GM18870 (cell line): Measurements from ENCODE around the gene SLC9B2.

Source experiments
- ATAC-seq: cut with Tn5 transposase; IDR thresholded peaks from one replicate; pipeline ENCODE4 v1.9.1; 2021; ENCODE audit warnings: moderate library complexity; ENCODE audit not compliant: unreplicated experiment

SLC9B2 gene

GRCh38 chr4:103076747-103077347 is at the start of gene SLC9B2:
Gene SLC9B2, minus strand, starts transcription at chr4:103076761. Its CDS starts 9,211 bp downstream, at chr4:103067550.
- peak; percentile 33 for ATAC-seq

DNA sequence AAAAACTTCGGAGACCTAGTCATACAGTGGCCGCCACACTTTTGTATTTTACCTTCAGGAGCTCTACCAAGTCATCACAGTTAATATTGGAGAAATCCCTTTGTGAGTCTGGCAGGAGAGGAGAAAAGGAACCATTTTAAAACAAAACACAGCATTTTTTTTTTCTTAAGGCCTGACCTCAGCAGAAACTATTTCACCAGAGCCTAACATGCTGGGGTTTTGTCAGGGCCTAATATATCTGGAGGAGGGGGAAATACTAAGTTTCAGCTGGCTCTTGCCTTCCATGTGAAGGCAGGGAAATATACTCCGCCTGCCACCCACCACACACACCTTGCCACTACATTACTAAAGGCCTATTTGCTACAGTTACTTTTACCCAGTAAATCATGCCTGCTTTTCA is 49.6 kb upstream of the SLC9B2 start:
- no peak for ATAC-seq

DNA sequence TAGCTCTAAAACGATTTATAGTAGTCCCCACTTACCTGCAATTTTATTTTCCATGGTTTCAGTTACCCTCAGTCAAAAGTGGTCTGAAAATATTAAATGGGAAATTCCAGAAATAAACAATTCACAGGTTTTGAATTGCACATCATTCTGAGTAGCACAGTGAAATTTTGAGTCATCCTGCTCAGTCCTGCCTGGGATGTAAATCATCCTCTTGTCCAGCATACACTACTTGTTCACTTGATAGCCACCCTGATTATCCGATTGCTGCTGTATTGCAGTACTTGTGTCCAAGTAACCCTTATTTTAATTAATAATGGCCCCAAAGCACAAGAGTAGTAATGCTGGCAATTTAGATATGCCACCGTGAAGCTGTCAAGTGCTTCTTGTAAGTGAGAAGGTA is 46.6 kb upstream of the SLC9B2 start:
- ATAC-seq: no peak

- ATAC-seq: no peak
These were observed 41.6 kb upstream of the SLC9B2 start for GRCh38 chr4:103118166-103118565.

- no peak for ATAC-seq
These were observed 35.0 kb upstream of the SLC9B2 start for GRCh38 chr4:103111598-103111997.

DNA sequence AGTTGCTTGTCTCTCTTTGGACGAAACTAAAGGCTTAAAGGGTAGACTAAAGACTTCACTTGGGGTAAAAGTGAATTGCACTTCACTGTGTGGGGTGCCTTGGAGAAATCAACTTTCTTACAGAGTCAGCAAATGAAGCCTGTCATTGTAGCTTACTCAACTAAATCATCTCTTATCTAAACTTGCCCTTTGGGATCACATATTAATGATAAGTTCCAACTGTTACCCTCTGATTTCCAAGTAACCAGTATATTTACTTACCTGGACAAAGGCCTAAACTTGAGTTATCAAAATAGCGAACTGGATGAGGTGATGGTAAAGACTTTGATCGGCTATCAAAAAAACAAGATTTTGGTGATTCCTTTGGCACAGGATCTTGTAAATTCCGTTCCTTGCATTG is 32.0 kb upstream of the SLC9B2 start:
- no peak for ATAC-seq

- ATAC-seq: no peak
These were observed 29.2 kb upstream of the SLC9B2 start for GRCh38 chr4:103105558-103106356.

DNA sequence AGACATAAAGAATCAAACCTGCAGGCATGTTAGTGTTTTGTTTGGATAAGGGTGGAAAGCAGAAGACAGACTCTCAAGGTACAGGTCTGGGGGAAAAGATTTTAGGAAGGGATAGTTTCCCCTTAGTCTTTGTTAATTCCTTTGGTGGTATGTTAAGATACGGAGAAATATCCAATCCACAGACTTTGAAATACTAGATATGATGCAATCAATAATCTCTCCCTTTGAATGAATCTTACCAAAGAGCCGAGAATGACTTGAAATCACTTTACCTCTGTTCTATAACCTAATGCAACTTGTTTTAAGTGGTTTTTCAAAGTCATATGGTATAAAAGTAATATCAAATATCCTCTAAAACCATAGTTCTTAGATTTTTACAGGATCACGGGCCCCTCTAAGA is 28.3 kb upstream of the SLC9B2 start:
- ATAC-seq: no peak

DNA sequence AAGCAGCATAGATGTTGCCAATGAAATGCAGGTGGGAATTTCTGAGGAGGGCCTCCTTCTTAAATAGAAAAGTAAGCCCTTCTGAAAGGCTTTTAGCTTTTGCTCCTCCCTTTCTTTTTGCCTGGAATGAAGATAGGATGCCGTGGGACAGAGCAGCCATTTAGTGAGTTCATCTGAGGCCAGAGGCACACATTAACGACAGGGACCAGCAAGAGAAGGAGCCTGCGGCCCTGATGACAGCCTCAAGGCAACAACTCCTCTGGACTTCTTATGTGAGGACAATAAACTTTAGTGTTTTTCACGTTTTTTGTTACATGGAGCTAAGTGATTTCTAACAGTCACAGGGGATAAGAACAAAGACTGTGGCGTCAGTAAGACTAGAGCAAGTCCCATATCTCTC is 24.1 kb upstream of the SLC9B2 start:
- no peak for ATAC-seq

DNA sequence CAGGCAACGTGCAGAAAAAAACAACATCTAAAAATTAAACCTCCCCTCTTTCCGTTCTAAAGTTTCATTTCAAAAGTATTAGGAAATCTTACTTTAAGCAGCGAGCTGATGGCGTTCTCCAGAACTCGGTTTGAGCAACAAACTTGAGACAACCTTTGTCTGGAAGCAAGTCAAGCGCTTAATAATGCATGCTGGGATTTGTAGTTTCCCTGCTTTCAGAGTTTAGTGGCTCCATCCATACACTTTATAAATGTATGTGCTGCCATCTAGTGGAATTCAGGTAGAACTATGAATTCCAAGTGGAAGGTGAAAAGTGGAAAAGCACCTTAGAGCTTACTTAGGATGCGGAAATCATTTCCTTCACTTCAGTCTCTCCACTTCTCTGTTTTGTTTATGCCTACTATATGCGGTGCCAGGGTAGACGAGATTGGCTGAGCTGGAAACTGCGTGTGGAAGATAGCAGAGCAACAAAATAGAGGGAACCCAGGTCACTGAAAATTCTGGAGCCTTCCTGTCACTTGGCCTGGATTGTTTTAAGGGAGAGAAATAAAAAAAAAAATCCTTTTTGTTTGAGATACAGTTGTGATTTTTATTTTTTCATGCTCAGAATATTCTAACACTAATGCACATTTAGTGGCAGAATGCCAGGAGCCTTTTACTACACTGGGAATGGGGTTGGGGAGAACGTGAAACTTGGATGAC is 23.3 kb upstream of the SLC9B2 start, which contains the start of gene BDH2:
TSS of gene BDH2 (minus strand) at position 144 of the 702 bp plus-strand sequence. CDS start 3,580 bp downstream, outside the sequence.
- peak; percentile 99 for ATAC-seq

DNA sequence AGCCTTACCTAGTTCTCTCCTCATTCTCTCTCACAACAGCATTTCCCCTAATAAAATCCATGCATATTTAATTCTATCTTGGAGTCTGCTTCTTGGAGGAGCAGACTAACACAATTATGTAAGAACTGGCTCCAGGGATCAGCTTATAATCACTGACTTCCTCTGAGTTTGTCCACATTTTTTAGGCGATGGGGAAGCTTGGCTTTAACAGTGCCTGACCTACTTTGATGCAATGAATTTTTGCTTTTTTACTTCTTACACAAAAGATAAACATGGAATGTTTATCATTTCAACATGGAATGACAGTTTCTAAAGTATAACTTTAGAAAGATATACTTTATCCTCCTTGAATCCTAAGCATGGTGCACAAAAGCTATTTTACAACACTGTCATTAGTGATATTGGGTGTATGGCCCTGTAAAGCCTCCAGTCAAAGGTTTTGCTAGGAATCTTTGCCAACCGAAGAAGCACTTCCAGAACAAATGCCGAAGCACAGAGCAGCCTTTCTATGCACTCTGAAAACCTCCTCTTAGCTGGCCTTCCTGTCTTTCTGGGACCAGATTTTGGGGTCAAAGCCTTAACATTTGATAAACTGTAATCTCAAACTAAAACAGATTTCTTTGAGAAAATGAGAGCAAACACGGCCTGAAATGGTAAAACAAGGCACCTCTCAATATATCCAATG is 22.3 kb upstream of the SLC9B2 start:
- ATAC-seq: no peak

- no peak for ATAC-seq
These were observed 21.8 kb upstream of the SLC9B2 start for GRCh38 chr4:103098341-103098740.

GRCh38 chr4:103097112-103097511 is 20.6 kb upstream of the SLC9B2 start:
- no peak for ATAC-seq

DNA sequence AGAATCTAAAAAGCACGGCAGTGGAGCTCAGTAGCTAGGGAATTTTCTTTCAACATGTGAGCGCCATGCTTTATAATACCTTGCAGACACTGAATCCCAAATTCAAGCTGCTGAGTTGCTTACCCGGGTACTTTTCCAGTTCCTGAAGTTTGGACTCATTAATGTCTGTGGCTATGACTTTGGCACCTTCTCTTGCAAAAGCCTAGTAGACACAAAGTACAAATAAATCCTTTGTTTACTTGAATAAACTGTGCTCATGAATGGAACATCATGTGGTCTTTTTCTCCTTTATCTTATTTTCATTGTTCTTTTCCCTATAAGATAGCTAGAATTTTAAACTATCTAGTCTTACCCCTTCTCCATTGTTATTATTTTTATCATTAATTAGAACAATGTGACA is 18.5 kb upstream of the SLC9B2 start:
- no peak for ATAC-seq

DNA sequence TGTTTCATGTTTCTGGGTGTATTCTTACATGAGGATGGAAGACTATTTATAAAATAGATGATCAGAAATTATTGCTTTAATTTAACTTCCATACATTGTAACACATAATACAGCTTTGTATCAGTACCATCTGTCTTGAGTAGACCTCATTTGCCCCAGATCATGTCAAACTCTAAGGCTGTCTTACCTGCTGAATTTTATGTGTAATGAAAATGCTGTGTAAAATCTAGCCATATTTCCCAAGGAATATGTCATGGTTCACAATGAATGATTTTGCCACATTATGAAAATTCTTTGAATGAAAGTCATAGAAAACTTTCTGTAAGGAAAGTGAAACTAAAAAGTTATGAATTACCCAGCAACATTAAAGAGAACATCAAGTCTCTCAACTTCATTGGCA is 15.7 kb upstream of the SLC9B2 start:
- ATAC-seq: no peak

GRCh38 chr4:103091601-103092223 is 15.2 kb upstream of the SLC9B2 start:
- ATAC-seq: peak; percentile 83

DNA sequence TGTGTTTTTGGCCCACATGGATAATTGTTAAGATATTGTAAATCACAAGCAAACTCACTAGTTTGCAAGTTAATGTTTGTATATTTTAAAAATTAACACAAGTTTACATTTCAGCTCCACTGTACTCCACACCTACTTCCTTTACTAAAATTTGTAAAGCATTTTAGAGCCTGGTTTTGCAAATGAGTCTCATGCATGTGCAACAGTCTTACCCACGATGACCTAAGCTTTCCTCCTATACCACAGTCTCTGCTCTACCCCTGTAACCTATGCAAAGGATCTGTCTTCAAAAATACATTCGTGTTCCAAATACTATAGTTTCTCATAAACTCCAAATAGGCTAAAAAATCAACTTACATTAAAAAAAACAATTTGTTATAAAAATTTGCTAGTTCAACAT is 12.9 kb upstream of the SLC9B2 start:
- ATAC-seq: no peak

- ATAC-seq: no peak
These were observed 10.0 kb upstream of the SLC9B2 start for GRCh38 chr4:103086551-103086950.

- ATAC-seq: no peak
These were observed 9.1 kb upstream of the SLC9B2 start for GRCh38 chr4:103085555-103086196.

DNA sequence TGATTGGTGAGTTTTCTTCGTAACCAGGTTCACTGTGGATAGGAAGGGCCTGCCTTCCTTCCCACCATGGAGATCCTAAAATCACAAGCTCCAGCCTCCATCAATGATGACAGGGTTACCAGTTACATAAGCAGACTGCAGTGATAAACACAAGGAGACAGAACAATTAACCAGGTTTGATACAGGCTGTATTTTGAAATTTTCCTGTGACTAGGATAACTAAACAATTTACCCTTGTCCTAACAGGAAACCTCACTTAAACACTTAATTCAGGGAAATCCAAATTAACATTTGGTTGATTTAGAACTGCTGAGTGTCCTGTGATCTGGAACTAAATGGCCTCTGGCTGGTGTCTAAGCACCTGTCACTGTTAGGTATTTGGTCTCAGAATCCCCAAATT is 3.1 kb upstream of the SLC9B2 start:
- ATAC-seq: no peak
